Measurements from ENCODE around the gene DUSP23.

DUSP23 gene

DNA sequence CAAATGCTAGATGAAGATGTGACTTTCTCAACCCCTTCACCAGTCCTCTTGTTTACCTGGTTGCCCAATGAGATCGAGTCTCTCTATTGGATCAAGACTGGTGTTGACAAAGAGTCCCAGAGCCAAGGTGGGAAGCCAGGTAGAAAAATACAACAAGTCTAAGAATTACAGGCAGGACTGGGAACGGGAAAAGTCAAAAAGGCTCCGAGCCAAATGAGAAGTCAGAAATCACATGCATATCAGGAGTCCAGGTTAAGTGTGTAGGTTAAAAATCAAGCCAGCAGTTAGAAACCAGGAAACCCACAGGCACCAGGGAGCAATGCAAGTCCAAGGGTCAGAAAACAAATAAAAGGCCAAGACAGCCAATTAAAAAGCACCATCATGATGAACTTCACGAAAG, 27.4 kb upstream of the DUSP23 start:
- H3K9ac ChIP-seq, result no peak overlapping the region
- H3K9me3 ChIP-seq, result no peaks in the 10 kb centered on the region
- no peak overlapping the region for H3K27ac ChIP-seq
- no peak for TF ChIP-seq Cebpa-rat (IDR thresholded peaks at IDR 0.05)
- no peaks in the 10 kb centered on the region for H3K36me3 ChIP-seq
- no peak overlapping the region for H3K4me3 ChIP-seq
- H3K4me1 ChIP-seq, result no peaks in the 10 kb centered on the region
- no peak overlapping the region for H3K4me2 ChIP-seq
- no peaks in the 10 kb centered on the region for H4K20me1 ChIP-seq
- no peaks in the 10 kb centered on the region for H3K27me3 ChIP-seq

DNA sequence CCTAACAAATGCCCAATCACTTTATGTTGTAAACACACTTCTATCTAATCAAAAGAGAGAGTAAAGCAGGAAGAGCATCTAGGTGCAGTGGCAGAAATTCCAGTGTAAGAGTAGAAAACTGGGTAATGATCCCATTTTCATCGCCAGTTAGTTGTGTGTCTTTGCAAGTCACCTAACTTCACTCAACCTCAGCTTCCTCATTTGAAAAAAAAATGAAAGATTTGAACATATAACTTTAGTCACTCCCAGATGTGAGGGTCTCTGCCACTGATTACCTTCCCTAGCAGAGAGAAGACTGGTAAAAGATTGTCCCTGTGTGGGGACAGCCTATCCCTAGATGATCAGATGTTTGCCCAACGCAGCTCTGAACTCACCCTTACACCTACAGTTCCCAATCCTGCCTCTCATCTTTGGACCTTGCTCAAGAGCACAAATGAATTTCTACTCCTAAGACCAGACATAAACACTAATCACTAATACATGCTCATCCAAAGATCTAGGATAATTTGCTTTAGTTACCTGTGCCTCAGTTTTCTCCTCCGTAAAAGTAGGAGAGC, 25.2 kb upstream of the DUSP23 start:
- no peaks in the 10 kb centered on the region for H3K36me3 ChIP-seq

DNA sequence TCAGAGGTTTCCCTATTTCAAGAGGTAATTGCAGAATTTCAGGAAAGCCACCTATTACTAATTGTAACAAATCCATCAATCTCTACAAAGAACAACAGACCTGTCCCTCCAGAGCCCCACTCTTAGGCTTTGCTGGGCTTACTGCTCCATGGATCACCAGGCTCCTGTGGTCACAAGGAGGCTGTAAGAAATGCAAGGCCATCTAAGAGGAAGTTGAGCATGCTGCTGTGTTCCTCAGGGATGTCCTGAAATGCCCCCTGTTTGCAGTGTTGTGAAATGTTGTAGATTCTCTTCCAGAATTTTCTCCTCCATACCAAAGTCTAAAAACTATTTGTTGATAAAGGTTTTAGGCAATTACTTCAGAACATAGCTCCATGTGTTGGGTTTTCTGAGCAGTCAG, 24.4 kb upstream of the DUSP23 start:
- TF ChIP-seq Cebpa-rat (IDR thresholded peaks at IDR 0.05), result no peak
- no peaks in the 10 kb centered on the region for H3K36me3 ChIP-seq

More for the DNA sequence above, 25.2 kb upstream of the DUSP23 start:
- Histone ChIP-seq H4K20me1 (no peaks in the 10 kb centered on the region), H3K27me3 (no peaks in the 10 kb centered on the region), H3K4me1 (no peaks in the 10 kb centered on the region), H3K9me3 (no peaks in the 10 kb centered on the region), H3K4me2 (no peak overlapping the region), H3K9ac (no peak overlapping the region), H3K4me3 (no peak overlapping the region), H3K27ac (no peak overlapping the region)
- TF ChIP-seq Cebpa-rat (IDR thresholded peaks at IDR 0.05), result no peak

DNA sequence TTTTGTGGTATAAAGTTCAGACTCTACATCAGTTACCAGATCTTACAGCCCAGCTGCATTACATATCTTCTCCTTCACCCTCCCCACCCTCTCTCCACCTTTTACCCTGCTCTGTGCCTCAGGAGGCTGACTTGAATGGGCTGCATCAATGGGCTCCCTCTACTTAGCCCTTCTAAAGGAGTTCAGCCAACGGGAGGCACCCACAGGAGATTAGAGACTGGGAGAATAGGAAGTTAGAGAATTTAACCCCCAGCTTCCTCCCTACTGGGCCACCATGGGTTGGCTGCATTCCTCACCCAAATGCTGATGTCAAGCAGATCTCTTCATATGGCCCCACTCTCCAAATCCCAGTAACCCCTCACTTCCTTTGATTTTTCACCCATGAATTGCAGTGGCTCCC, 17.1 kb upstream of the DUSP23 start:
- H3K27ac ChIP-seq, result no peak overlapping the region
- no peak overlapping the region for H3K4me3 ChIP-seq
- H3K27me3 ChIP-seq, result no peaks in the 10 kb centered on the region
- no peak overlapping the region for H3K4me2 ChIP-seq
- TF ChIP-seq Cebpa-rat (IDR thresholded peaks at IDR 0.05), result no peak
- H4K20me1 ChIP-seq, result no peaks in the 10 kb centered on the region
- no peaks in the 10 kb centered on the region for H3K9me3 ChIP-seq
- no peak overlapping the region for H3K9ac ChIP-seq
- no peaks in the 10 kb centered on the region for H3K36me3 ChIP-seq
- H3K4me1 ChIP-seq, result no peaks in the 10 kb centered on the region

More for the DNA sequence above, 24.4 kb upstream of the DUSP23 start:
- Histone ChIP-seq H3K9me3 (no peaks in the 10 kb centered on the region), H3K27ac (no peak overlapping the region), H3K4me2 (no peak overlapping the region), H3K9ac (no peak overlapping the region), H3K27me3 (no peaks in the 10 kb centered on the region), H3K4me1 (no peaks in the 10 kb centered on the region), H3K4me3 (no peak overlapping the region), H4K20me1 (no peaks in the 10 kb centered on the region)

DNA sequence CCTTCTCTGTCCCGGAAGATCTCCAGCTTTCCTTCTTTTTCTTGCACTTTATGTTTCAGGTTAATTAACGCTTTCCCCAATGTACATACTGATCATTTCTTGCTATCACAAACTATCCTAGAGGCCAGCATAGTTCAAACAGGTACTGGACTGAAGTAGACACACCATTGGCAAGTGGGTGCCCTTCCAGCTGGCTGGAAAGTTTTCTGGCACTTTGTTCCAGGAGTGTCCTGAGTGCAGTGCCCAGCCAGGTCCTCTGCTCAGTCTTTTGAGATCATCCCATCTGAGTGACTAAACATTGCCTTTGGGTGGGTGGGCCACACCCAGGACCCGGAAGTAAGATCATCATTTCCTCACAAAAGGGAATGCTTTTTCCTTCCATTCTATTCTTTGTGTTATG, 15.0 kb upstream of the DUSP23 start:
- Histone ChIP-seq H3K27me3 (no peaks in the 10 kb centered on the region), H3K27ac (no peak overlapping the region), H3K9me3 (no peaks in the 10 kb centered on the region), H4K20me1 (no peaks in the 10 kb centered on the region), H3K4me2 (no peak overlapping the region), H3K4me3 (no peak overlapping the region), H3K36me3 (no peaks in the 10 kb centered on the region), H3K9ac (no peak overlapping the region), H3K4me1 (no peaks in the 10 kb centered on the region)
- no peak for TF ChIP-seq Cebpa-rat (IDR thresholded peaks at IDR 0.05)

DNA sequence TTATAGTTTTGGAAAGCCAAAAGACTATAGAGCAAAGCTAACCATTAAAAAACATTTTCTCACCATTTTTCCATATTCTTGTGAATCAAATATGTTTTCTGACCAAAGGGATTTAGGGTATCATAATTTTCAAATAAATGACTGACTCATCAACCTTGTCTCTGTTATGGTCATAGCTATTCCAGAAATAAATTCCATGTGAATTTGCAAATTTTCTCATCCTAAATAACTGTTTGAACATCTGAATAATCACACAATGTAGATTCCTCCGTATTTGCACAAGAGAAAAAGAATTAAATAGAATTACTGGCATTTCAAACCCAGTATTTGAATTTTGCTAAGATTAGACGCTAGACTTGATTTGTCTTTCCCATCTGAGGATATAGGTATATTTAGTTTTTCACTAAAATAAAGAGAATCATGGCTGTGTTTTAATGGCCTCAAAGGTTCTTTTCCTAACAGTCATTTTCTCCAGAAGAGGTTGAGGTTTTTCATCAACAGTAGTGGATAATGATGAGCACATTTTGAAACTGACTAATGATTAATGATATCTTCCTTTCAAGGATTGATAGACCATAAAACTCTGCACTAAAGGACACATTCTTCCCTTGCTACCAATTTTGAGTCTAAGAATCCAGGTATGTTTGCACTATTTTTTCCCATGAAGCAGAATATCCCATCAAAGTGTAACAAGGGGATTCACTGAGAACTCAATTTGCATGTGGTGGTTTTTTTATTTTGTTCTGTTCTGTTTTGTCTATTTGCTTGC, 9.5 kb upstream of the DUSP23 start:
- no peak for TF ChIP-seq Cebpa-rat (IDR thresholded peaks at IDR 0.05)
- Histone ChIP-seq H3K4me2 (no peak overlapping the region), H3K36me3 (no peaks in the 10 kb centered on the region), H3K27ac (no peak overlapping the region), H3K9me3 (no peaks in the 10 kb centered on the region), H3K27me3 (no peaks in the 10 kb centered on the region), H3K4me1 (no peaks in the 10 kb centered on the region), H4K20me1 (no peaks in the 10 kb centered on the region), H3K4me3 (no peak overlapping the region), H3K9ac (no peak overlapping the region)

DNA sequence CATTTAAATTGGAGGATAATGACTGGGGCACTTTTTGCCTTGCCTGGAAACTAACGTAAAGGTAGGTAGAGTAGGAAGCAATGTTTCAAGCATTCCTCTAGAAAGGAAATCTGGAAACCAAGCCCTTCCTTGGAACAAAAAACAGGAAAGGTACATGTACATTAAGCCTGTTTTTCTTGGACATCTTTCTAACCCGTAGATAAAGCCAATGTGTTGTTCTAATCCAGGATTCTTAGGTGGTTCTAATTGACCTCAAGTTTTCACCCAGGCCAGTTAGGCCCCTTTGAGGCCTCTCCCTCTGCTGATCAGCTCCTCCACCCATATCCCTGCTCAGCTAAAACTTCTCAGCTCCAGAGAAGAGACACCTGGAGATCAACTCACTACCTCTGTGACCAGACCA, 6.3 kb upstream of the DUSP23 start:
- Histone ChIP-seq H3K27me3 (no peaks in the 10 kb centered on the region), H4K20me1 (no peaks in the 10 kb centered on the region), H3K27ac (no peak overlapping the region), H3K4me2 (no peak overlapping the region), H3K4me3 (no peak overlapping the region), H3K9me3 (no peaks in the 10 kb centered on the region), H3K9ac (no peak overlapping the region), H3K4me1 (no peaks in the 10 kb centered on the region), H3K36me3 (no peaks in the 10 kb centered on the region)
- TF ChIP-seq Cebpa-rat (IDR thresholded peaks at IDR 0.05), result no peak

DNA sequence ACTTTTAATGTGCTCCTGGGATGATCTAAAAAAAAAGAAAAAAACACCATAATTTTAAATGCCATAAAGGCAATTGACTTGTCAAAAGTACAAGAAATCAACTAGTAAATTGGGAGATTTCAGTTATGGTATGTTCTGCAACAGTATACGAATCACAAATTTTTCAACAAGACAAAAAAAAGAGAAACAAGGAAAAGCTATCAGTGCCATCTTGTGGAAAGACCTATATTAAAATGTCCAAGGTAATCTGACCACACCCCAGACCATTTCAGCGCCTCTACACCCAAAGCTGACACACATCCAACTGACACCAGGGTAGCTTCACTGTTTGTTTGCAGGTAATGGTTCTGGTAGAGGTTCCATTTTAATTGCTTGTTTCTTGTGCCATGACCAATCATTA, 5.0 kb upstream of the DUSP23 start:
- TF ChIP-seq Cebpa-rat (IDR thresholded peaks at IDR 0.05), result no peak
- peaks cover 5% of the 10 kb centered on the region for H3K9me3 ChIP-seq
- H3K27me3 ChIP-seq, result no peaks in the 10 kb centered on the region
- no peak overlapping the region for H3K4me3 ChIP-seq
- H3K36me3 ChIP-seq, result no peaks in the 10 kb centered on the region
- H4K20me1 ChIP-seq, result no peaks in the 10 kb centered on the region
- H3K9ac ChIP-seq, result no peak overlapping the region
- H3K4me2 ChIP-seq, result no peak overlapping the region
- H3K4me1 ChIP-seq, result no peaks in the 10 kb centered on the region
- no peak overlapping the region for H3K27ac ChIP-seq

DNA sequence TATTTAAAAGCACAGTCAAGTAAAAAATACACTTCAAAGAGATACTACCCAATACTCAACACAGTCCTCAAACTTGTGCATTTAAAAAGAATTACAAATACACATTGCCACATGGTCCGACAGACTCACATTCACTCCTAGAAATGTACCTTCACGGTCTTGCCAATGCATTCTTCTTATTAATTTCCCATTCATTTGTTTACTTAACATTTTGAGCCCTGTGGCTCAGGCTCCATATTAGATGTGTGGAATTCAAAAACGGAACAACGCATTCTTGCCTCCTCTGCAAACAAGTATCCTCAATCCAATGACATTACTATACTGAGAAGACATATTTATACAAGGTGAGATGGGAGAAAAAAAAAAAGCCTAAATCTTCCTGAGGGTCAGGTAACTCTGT, 2.5 kb upstream of the DUSP23 start:
- no peak overlapping the region for H3K9ac ChIP-seq
- no peak overlapping the region for H3K4me3 ChIP-seq
- H3K4me1 ChIP-seq, result no peaks in the 10 kb centered on the region
- H3K27me3 ChIP-seq, result no peaks in the 10 kb centered on the region
- no peak overlapping the region for H3K27ac ChIP-seq
- no peaks in the 10 kb centered on the region for H3K36me3 ChIP-seq
- no peaks in the 10 kb centered on the region for H4K20me1 ChIP-seq
- no peak for TF ChIP-seq Cebpa-rat (IDR thresholded peaks at IDR 0.05)
- H3K9me3 ChIP-seq, result peaks cover 10% of the 10 kb centered on the region
- no peak overlapping the region for H3K4me2 ChIP-seq

DNA sequence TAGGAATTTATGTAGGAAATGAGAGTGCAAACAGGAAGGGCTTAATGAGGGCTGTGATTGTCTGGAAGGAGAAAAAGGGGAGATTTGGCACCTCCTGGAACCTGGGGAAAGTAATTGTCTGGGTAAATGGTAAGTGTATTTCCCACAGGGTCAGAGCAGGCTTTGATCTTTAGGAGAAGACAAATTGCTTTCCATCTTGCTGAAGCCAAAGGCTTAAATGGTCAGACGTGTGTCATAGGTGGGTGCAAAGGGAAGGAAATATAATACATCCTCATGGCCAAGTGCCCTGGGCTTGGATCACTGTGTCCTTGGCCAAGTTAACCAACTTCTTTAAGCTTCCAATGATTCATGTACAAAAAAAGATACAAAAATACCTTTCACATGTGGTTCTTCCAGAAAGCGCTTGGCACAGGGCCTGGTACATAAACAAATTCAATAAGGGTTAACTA, 1.3 kb upstream of the DUSP23 start:
- peaks cover 10% of the 10 kb centered on the region for H3K9me3 ChIP-seq
- H3K4me2 ChIP-seq, result no peak overlapping the region
- H3K4me1 ChIP-seq, result no peaks in the 10 kb centered on the region
- no peak overlapping the region for H3K27ac ChIP-seq
- no peak overlapping the region for H3K9ac ChIP-seq
- no peaks in the 10 kb centered on the region for H3K27me3 ChIP-seq
- H3K36me3 ChIP-seq, result no peaks in the 10 kb centered on the region
- no peak overlapping the region for H3K4me3 ChIP-seq
- no peak for TF ChIP-seq Cebpa-rat (IDR thresholded peaks at IDR 0.05)
- H4K20me1 ChIP-seq, result no peaks in the 10 kb centered on the region
